Ovary (tissue), 3 donors: ENCODE results near the gene HTR3B.

Experiments
- POLR2A ChIP-seq: fragments of 450-650 bp; IDR thresholded peaks from one replicate; pipeline ENCODE4 v1.6.1; 2017; ENCODE audit warnings: antibody characterized with exemption, mild to moderate bottlenecking, moderate library complexity
- TF ChIP-seq, protein P1 (sequence below), 3 donors: fragments of 450-650 bp in 2 of 3; fragments of 200-600 bp in 1 of 3; IDR thresholded peaks; one replicate each; pipeline versions ENCODE4 v1.5.1 to v1.8.0; 2016 to 2022; ENCODE audit warnings: antibody characterized with exemption in 3 of 3, mild to moderate bottlenecking in 1 of 3
- donor health status: DM: no; HTN: no; CAD: no.

DNA sequence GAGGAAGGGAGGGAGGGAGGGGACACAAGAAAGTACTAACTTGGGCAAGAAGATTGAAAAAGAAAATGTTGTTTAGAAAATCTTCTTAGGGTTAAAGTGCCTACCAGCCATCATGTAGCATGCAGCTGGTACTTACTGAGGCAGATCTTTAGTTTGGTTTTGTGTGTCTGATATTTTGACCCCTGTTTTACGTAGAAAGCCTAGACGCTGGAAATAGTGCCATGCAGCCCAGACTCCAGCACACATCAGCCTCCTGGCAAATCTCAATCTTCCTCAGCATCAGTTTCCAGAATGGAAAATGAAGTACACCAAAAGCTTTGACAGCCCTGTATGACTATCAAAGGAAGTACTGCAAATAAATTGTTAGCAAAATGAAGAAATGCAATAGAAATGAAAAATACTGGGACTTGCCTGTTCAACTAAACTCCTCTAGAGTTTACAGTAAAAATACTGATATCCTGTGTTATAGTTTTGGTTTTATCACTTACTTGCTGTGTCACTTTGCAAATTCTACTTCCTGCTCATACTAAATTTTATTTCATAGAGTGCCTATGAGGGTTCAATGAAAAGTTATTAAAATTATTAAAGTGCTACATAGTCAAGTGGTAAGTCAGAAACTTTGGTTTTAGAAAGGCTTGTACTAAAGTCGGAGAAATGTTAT lies 36.6 kb upstream of the HTR3B start:
- no peak for TF ChIP-seq POLR2A
- TF ChIP-seq, protein P1, sequence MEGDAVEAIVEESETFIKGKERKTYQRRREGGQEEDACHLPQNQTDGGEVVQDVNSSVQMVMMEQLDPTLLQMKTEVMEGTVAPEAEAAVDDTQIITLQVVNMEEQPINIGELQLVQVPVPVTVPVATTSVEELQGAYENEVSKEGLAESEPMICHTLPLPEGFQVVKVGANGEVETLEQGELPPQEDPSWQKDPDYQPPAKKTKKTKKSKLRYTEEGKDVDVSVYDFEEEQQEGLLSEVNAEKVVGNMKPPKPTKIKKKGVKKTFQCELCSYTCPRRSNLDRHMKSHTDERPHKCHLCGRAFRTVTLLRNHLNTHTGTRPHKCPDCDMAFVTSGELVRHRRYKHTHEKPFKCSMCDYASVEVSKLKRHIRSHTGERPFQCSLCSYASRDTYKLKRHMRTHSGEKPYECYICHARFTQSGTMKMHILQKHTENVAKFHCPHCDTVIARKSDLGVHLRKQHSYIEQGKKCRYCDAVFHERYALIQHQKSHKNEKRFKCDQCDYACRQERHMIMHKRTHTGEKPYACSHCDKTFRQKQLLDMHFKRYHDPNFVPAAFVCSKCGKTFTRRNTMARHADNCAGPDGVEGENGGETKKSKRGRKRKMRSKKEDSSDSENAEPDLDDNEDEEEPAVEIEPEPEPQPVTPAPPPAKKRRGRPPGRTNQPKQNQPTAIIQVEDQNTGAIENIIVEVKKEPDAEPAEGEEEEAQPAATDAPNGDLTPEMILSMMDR (IDR thresholded peaks at IDR 0.05), result no peak
